T-helper 1 cell treated with Interleukin-12 subunit alpha and Interleukin-12 subunit beta and Interleukin-4 antibody, amounts not matched to agents 30 ng/mL and 1 ng/mL, for 36 hours (primary cell): ENCODE results near the gene ALG3. TPM values are rescaled to one million over a fixed set of nuclear protein-coding genes. Genes with fewer than 3 reads are reported as not detected.

Source experiments
- intact Hi-C: fragments of 100-400 bp; cut with micrococcal nuclease; formaldehyde crosslinking; loops from one replicate; pipeline ENCODE4 v1.15.1; 2024
- total RNA-seq: library from RNA; stranded (reverse); gene quantifications from 2 replicates; pipeline ENCODE4 v1.2.3, GENCODE V29; 2022

The ALG3 gene
- total RNA-seq, 1 donor from 2014 or later, result 57.4 TPM

GRCh38 chr3:184260724-184261269 lies 12.0 kb upstream of the ALG3 start:
- intact Hi-C loops, result loop anchor here (1.0 to 5.0 kb wide), 3 partner anchors 10 to 264 kb away; partner anchors contain the start of gene VWA5B2

GRCh38 chr3:184259878-184260723 lies 11.3 kb upstream of the ALG3 start:
- intact Hi-C loops, result loop anchor here (2.0 to 5.0 kb wide), 2 partner anchors 33 to 265 kb away; partner anchors contain the start of gene VWA5B2

GRCh38 chr3:184259396-184259877 lies 10.7 kb upstream of the ALG3 start:
- intact Hi-C loops, result no loop called here

GRCh38 chr3:184258926-184259325 lies 10.2 kb upstream of the ALG3 start:
- intact Hi-C loops, result no loop called here

GRCh38 chr3:184257083-184257915 lies 8.5 kb upstream of the ALG3 start:
- intact Hi-C loops, result no loop called here

GRCh38 chr3:184255291-184256039 lies 6.7 kb upstream of the ALG3 start:
- intact Hi-C loops, result no loop called here

GRCh38 chr3:184250167-184250828 lies 1.5 kb upstream of the ALG3 start:
- intact Hi-C loops, result loop anchor here (1.0 to 5.0 kb wide), 11 partner anchors 11 to 615 kb away; partner anchors contain the start of genes CAMK2N2, DVL3, KLHL24 and MAGEF1

- intact Hi-C loops, result loop anchor here (1.0 to 5.0 kb wide), 22 partner anchors 12 to 1249 kb away; partner anchors contain the start of genes ABCC5, ABCF3, AP2M1 and CAMK2N2
Observed at GRCh38 chr3:184249412-184250166, 827 bp upstream of the ALG3 start, which contains the start of gene EEF1AKMT4. Gene EEF1AKMT4 (plus strand): TSS chr3:184249672. CDS start chr3:184249695, 23 bp downstream.

- intact Hi-C loops, result no loop called here
Observed at GRCh38 chr3:184242297-184242685, 6.5 kb downstream of the ALG3 start.

GRCh38 chr3:184241447-184242296 lies 7.1 kb downstream of the ALG3 start:
- intact Hi-C loops, result no loop called here

- intact Hi-C loops, result no loop called here
Observed at GRCh38 chr3:184241141-184241446, 7.7 kb downstream of the ALG3 start.

GRCh38 chr3:184240384-184241140 lies 8.2 kb downstream of the ALG3 start:
- intact Hi-C loops, result no loop called here

GRCh38 chr3:184239708-184240107 lies 9.1 kb downstream of the ALG3 start:
- intact Hi-C loops, result no loop called here

- intact Hi-C loops, result no loop called here
Observed at GRCh38 chr3:184239221-184239620, 9.5 kb downstream of the ALG3 start.

- intact Hi-C loops, result no loop called here
Observed at GRCh38 chr3:184238246-184238818, 10.4 kb downstream of the ALG3 start.

- intact Hi-C loops, result no loop called here
Observed at GRCh38 chr3:184237807-184238206, 11.0 kb downstream of the ALG3 start.

- intact Hi-C loops, result no loop called here
Observed at GRCh38 chr3:184237211-184237610, 11.6 kb downstream of the ALG3 start.
